ENCODE results near the gene ASCL1.
A peak's percentile ranks its signal among the peaks of the same experiment; 100 is the strongest.

Gene ASCL1

GRCh38 chr12:102957339-102958050, at the start of gene ASCL1:
TSS of gene ASCL1 (plus strand) at chr12:102957674. CDS start at chr12:102958245, 571 bp downstream.
- DNase-seq (ENCODE audit: low read depth): no peak

GRCh38 chr12:102907918-102908317, 49.6 kb upstream of the ASCL1 start:
- DNase-seq (ENCODE audit: low read depth): no peak

- DNase-seq (ENCODE audit: low read depth): no peak
Observed at GRCh38 chr12:102910137-102910536, 47.3 kb upstream of the ASCL1 start.

- DNase-seq (ENCODE audit: low read depth): no peak
Observed at GRCh38 chr12:102910792-102911191, 46.7 kb upstream of the ASCL1 start.

- no peak for DNase-seq (ENCODE audit: low read depth)
Observed at GRCh38 chr12:102911320-102911719, 46.2 kb upstream of the ASCL1 start.

- DNase-seq (ENCODE audit: low read depth): no peak
Observed at GRCh38 chr12:102912258-102912657, 45.2 kb upstream of the ASCL1 start.

GRCh38 chr12:102913453-102914226, 43.8 kb upstream of the ASCL1 start:
- no peak for DNase-seq (ENCODE audit: low read depth)

- no peak for DNase-seq (ENCODE audit: low read depth)
Observed at GRCh38 chr12:102916252-102917025, 41.0 kb upstream of the ASCL1 start.

- DNase-seq (ENCODE audit: low read depth): no peak
Observed at GRCh38 chr12:102917026-102917787, 40.3 kb upstream of the ASCL1 start, which contains the start of gene PAH. TSS of gene PAH (minus strand) at chr12:102917244. CDS start at chr12:102917130, 114 bp downstream.

- no peak for DNase-seq (ENCODE audit: low read depth)
Observed at GRCh38 chr12:102918840-102919239, 38.6 kb upstream of the ASCL1 start.

- DNase-seq (ENCODE audit: low read depth): no peak
Observed at GRCh38 chr12:102920271-102920670, 37.2 kb upstream of the ASCL1 start.

GRCh38 chr12:102921240-102921639, 36.2 kb upstream of the ASCL1 start:
- no peak for DNase-seq (ENCODE audit: low read depth)

GRCh38 chr12:102927220-102927619, 30.3 kb upstream of the ASCL1 start:
- no peak for DNase-seq (ENCODE audit: low read depth)

GRCh38 chr12:102933168-102933567, 24.3 kb upstream of the ASCL1 start:
- DNase-seq (ENCODE audit: low read depth): no peak

GRCh38 chr12:102939059-102939458, 18.4 kb upstream of the ASCL1 start:
- no peak for DNase-seq (ENCODE audit: low read depth)

GRCh38 chr12:102939670-102940222, 17.7 kb upstream of the ASCL1 start:
- no peak for DNase-seq (ENCODE audit: low read depth)

GRCh38 chr12:102946042-102946441, 11.4 kb upstream of the ASCL1 start:
- no peak for DNase-seq (ENCODE audit: low read depth)

GRCh38 chr12:102948941-102949352, 8.5 kb upstream of the ASCL1 start:
- DNase-seq (ENCODE audit: low read depth): peak; percentile 10

GRCh38 chr12:102950107-102950949, 7.1 kb upstream of the ASCL1 start:
- DNase-seq (ENCODE audit: low read depth): no peak

- DNase-seq (ENCODE audit: low read depth): no peak
Observed at GRCh38 chr12:102950950-102951619, 6.4 kb upstream of the ASCL1 start.

Data from fibroblast of gingiva (primary cell).